Measurements from ENCODE around the gene PDZD7. TPM values are rescaled to one million over a fixed set of nuclear protein-coding genes. Genes with fewer than 3 reads are reported as not detected.
A peak's percentile ranks its signal among the peaks of the same experiment; 100 is the strongest.

Gene PDZD7
- total RNA-seq, 1 donor from 2014 or later, result 0.20 TPM

- no peak for DNase-seq (ENCODE audit: low read depth in 2 of 2)
Measured at GRCh38 chr10:101002456-101002855, 28.5 kb downstream of the PDZD7 start.

GRCh38 chr10:101001659-101002035 is 29.3 kb downstream of the PDZD7 start:
- DNase-seq (ENCODE audit: low read depth in 2 of 2), result no peak

DNA sequence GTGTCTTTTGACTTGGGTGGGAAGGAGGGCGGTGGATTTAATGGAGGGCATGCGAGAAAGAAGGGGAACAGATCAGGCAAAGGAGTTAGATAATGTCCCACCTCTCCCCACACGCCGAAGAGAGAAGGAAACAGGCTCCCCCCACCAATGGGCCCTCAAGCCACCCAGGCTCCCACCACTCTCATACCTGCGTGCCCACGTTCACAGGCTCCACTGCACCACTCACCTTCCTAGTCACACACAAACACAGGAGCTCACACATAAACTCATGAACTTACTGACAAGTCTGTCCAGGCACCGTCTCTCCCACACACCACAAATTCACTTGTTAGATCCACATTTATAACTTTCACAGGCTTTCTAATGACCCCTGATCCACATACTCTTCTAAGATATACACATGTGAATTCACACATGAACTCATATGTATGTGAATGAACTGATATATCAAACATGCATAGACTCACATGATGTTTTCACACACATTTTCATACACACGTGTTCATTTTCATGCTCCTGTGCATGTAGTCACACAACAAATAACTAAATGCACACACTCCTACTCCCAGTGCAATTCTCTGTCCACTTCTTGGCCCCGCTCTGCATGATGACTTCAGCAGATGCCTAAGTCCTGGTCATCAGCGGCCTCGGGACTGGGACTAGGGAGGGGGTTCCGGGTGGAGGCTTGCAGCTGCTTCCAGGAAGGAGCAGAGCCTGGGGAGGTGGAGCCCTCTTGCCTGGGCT is 29.8 kb downstream of the PDZD7 start:
- DNase-seq (ENCODE audit: low read depth in 2 of 2), result peak; percentile 51 to 97

- peak; percentile 31 to 34 for DNase-seq (ENCODE audit: low read depth in 2 of 2)
Measured at GRCh38 chr10:101000127-101000914, 30.6 kb downstream of the PDZD7 start.

- DNase-seq (ENCODE audit: low read depth in 2 of 2), result no peak
Measured at GRCh38 chr10:100999742-101000126, 31.2 kb downstream of the PDZD7 start, which contains the start of gene LZTS2. TSS of gene LZTS2 (plus strand) at chr10:100999808. CDS start at chr10:101002539, 2,731 bp downstream.

GRCh38 chr10:100998991-100999741 is 31.8 kb downstream of the PDZD7 start:
- DNase-seq (ENCODE audit: low read depth in 2 of 2), result peak; percentile 80 to 87

DNA sequence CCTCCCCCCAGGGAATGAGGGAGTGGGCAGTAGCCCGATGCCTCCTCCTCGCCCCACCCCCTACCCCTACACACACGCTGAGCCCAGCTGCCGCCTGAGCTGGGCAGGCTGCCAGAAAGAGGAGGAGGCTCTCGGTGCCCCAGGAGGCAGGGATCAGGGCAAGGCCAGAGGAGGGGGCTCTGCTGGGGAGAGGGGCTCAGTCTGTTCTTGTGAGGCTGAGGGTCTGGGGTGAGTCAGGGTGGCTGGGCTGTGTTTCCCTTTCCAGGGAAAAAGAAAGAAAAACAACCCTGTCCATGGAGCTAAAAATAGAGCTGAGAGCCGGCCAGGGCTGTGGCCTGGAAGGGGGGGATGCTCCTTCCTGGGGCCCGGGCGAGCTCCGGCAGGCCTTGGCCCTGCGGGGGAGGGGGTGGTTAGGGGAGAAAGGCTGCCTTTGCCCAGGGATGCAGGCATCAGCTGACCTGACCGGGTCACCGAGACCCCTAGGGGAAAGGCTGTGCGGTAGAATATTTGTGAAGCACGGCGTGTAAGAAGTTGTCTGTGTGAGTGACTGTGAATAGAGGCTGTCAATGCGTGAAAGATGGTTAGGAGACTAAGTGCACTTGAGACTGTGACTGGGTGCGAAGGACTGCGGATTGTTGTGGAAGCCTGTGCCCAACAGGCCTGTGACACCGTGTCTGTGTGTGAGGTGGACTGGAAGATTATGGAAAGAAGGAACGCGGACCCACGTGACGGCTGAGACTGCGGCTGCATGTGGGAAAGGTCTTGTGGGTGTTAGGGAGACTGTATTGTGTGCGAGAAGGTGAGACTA is 32.5 kb downstream of the PDZD7 start:
- DNase-seq (ENCODE audit: low read depth in 2 of 2), result peak; percentile 64 to 74

DNA sequence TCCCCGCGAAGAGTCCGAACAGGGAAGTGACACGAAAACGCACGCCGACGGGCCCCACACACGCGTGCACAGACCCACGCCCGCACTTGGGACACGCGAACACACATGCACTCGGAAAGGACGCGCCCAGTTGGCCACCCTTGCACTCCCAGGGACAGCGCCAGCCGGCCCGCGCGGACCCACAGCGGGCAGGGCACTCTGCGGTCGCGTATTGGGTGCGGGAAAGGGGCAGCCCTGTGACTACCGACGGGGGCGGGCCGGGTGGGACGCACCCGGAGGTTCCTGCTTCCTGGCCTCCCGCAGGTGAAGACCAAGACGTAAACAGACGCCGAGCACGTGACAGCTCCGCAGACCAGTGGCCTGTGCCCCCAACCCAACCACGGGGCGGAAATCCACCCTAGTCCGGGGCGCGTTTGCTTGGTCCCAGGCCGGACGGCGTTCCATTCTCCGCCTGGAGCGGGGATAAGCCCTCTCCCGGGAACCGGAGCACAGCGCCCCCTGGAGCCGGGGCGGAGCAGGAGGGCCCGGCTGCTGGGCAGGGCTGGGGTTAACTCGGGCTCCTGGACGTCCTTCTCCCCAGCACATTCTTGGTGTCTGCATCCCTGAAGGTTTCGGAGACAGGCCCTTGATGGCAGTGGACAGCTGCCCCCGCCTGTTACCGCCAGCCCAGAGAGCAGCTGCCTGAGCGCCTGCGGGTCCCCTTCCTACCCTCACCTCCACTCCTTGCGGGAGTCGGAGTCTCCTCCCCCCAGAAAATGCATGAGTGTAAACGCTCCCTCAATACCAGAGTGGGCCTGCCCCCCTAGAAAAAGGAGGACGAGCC is 33.4 kb downstream of the PDZD7 start:
- DNase-seq (ENCODE audit: low read depth in 2 of 2), result peak; percentile 68 to 77

GRCh38 chr10:100996678-100997359 is 34.1 kb downstream of the PDZD7 start:
- DNase-seq (ENCODE audit: low read depth in 2 of 2), result no peak

DNA sequence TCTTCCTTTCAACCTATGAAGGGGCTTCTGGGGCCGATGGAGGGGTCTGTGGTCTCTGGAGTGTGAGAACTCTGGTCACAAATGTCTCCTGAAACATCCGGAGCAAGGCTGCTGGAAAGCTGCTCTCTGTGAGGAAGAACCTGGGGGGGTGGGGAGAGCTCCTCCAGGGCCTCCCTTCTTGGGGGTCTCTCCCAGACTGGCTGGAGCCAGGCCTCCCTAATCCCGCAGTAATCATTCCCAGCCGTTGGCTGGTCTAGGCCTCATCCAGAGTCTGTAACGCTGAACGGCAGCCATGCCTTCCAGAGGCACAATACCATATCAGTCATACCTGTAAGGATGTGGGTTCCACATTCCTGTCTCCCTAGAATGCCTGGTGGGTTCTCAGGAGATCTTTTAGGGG is 35.7 kb downstream of the PDZD7 start:
- no peak for DNase-seq (ENCODE audit: low read depth in 2 of 2)

GRCh38 chr10:100993986-100994708 is 36.8 kb downstream of the PDZD7 start:
- peak; percentile 42 to 66 for DNase-seq (ENCODE audit: low read depth in 2 of 2)

DNA sequence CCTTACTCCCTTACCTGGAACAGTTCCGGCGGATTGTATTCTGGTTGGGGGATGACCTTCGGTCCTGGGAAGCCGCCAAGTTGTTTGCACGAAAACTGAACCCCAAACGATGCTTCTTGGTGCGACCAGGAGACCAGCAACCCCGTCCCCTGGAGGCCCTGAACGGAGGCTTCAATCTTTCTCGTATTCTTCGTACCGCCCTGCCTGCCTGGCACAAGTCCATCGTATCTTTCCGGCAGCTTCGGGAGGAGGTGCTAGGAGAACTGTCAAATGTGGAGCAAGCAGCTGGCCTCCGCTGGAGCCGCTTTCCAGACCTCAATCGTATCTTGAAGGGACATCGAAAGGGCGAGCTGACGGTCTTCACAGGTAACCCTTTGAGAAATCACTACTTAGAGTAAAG is 41.8 kb downstream of the PDZD7 start:
- DNase-seq (ENCODE audit: low read depth in 2 of 2), result no peak

DNA sequence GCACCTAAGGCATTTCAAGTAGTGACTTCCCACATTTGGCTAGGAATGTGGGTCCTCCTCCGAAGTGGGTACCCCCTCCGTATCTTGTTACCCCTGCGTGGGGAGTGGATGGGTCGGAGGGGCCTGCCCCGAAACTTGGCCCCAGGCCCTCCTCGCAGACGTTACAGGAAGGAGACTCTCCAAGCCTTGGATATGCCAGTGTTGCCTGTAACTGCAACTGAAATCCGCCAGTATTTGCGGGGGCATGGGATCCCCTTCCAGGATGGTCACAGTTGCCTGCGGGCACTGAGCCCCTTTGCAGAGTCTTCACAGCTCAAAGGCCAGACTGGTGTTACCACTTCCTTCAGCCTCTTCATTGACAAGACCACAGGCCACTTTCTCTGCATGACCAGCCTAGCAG is 42.8 kb downstream of the PDZD7 start:
- DNase-seq (ENCODE audit: low read depth in 2 of 2), result no peak

GRCh38 chr10:100987685-100988049 is 43.3 kb downstream of the PDZD7 start:
- DNase-seq (ENCODE audit: low read depth in 2 of 2), result no peak

DNA sequence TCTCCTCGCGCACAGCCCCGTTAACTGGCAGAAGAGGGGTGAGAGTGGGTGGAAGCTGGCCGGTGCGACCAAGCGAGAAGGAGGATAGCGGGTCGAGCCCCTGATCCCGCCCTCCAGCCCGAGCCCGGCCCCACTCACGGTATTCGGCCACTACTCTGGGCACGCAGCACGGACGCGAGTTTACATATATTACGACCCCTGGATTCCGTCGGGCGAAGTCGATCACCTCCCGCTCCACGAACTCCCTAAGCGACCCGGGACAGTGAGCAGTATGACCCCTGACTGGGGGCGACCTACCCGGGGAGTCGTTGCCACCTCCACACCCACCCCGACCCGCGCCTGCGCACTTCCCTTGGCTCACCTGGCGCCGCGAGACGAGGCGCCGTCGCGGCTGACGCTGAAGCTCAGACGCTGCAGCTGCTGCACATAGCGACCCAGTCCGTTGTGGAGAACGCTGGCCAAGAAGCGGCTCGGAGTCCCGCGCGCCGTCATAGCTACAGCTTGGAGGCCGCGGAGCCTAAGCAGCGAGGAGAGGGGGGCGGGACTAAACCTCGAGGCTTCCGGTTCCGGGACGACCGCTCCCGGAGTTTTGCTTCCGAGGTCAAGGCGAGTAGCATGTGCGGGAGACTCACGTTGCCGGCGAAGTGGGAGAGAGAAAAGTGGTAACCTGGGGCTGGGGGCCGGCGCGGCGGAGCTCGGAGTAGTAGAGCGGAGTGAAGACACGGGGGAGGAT is 43.8 kb downstream of the PDZD7 start, which contains the start of the genes MRPL43 and TWNK:
Gene MRPL43 (minus strand): TSS at position 546 of the 733 bp plus-strand sequence. CDS start 54 bp downstream, at position 492.
Gene TWNK (plus strand): TSS at position 592 of the 733 bp plus-strand sequence. CDS start 668 bp downstream, outside the sequence.
- peak; percentile 79 to 81 for DNase-seq (ENCODE audit: low read depth in 2 of 2)

DNA sequence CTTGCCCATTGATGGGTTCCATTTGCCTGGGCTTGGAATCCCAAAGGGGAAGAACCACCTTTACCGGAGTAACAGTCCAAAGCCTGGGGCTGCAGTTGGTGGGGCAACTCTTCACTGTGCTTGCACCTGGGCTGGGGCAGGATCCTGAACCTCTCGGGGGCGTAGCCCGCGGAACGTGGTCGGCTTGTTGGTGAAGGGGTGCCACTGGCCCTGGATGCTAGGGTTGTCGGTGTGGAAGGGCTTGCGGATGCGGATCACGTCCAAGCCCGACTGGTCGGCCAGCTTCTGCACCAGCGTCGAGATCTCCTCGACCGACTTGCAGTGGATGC is 44.3 kb downstream of the PDZD7 start:
- DNase-seq (ENCODE audit: low read depth in 2 of 2), result no peak

- DNase-seq (ENCODE audit: low read depth in 2 of 2), result no peak
Measured at GRCh38 chr10:100985336-100985735, 45.6 kb downstream of the PDZD7 start.

DNA sequence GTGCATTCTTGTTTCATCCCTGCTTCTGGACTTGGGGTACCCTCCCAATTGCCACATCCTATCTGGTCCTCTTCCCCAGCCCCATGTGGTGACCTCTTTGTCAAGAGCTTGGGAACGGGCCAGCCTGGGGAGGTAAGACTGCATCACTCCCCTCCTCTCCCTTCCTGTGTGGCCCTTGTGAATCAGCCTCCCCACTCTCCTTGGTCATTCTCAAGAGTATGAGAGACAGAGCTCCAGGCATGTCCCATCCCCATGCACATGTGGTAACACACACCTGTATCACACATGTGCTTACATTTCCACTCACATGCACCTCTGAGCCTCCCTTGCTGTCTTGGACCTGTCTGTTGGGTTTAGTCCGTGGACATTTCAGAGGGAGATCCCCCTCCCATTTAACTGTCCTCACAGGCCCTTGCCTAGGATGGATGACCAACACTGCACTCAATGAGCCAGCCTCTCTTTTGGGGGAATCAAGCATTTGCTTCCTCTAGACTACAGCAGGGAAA is 46.2 kb downstream of the PDZD7 start:
- DNase-seq (ENCODE audit: low read depth in 2 of 2), result no peak
